ENCODE results near the gene IFNL2.

Gene IFNL2

GRCh38 chr19:39246951-39247669 is 21.1 kb upstream of the IFNL2 start:
- in situ Hi-C loops (cut with HindIII; ENCODE audit: low pct_unique_long_range_greater_than_20kb, low sequenced_read_pairs): no loop called here
- DNase-seq (ENCODE audit: low read depth in 1 of 2, low spot score in 1 of 2): no peak
- TF ChIP-seq JUND (IDR thresholded peaks at IDR 0.05; ENCODE audit: low read depth): no peak

- no peak for DNase-seq (ENCODE audit: low read depth in 1 of 2, low spot score in 1 of 2)
Observed at GRCh38 chr19:39247701-39248664, 20.2 kb upstream of the IFNL2 start.

GRCh38 chr19:39248806-39249205 is 19.4 kb upstream of the IFNL2 start, which contains the start of gene IFNL4:
IFNL4 (minus strand) TSS chr19:39248856.
- DNase-seq (ENCODE audit: low read depth in 1 of 2, low spot score in 1 of 2): no peak
- TF ChIP-seq JUND (IDR thresholded peaks at IDR 0.05; ENCODE audit: low read depth): no peak
- in situ Hi-C loops (cut with HindIII; ENCODE audit: low pct_unique_long_range_greater_than_20kb, low sequenced_read_pairs): no loop called here

More at GRCh38 chr19:39247701-39248664, 20.2 kb upstream of the IFNL2 start:
- no peak for TF ChIP-seq JUND (IDR thresholded peaks at IDR 0.05; ENCODE audit: low read depth)
- in situ Hi-C loops (cut with HindIII; ENCODE audit: low pct_unique_long_range_greater_than_20kb, low sequenced_read_pairs): no loop called here

GRCh38 chr19:39251081-39251480 is 17.1 kb upstream of the IFNL2 start:
- in situ Hi-C loops (cut with HindIII; ENCODE audit: low pct_unique_long_range_greater_than_20kb, low sequenced_read_pairs): no loop called here
- no peak for DNase-seq (ENCODE audit: low read depth in 1 of 2, low spot score in 1 of 2)
- no peak for TF ChIP-seq JUND (IDR thresholded peaks at IDR 0.05; ENCODE audit: low read depth)

- DNase-seq (ENCODE audit: low read depth in 1 of 2, low spot score in 1 of 2): no peak
- no peak for TF ChIP-seq JUND (IDR thresholded peaks at IDR 0.05; ENCODE audit: low read depth)
- in situ Hi-C loops (cut with HindIII; ENCODE audit: low pct_unique_long_range_greater_than_20kb, low sequenced_read_pairs): no loop called here
Observed at GRCh38 chr19:39251846-39252245, 16.4 kb upstream of the IFNL2 start.

GRCh38 chr19:39252458-39252857 is 15.7 kb upstream of the IFNL2 start:
- no peak for DNase-seq (ENCODE audit: low read depth in 1 of 2, low spot score in 1 of 2)
- in situ Hi-C loops (cut with HindIII; ENCODE audit: low pct_unique_long_range_greater_than_20kb, low sequenced_read_pairs): no loop called here
- TF ChIP-seq JUND (IDR thresholded peaks at IDR 0.05; ENCODE audit: low read depth): no peak

- in situ Hi-C loops (cut with HindIII; ENCODE audit: low pct_unique_long_range_greater_than_20kb, low sequenced_read_pairs): no loop called here
- TF ChIP-seq JUND (IDR thresholded peaks at IDR 0.05; ENCODE audit: low read depth): no peak
- DNase-seq (ENCODE audit: low read depth in 1 of 2, low spot score in 1 of 2): no peak
Observed at GRCh38 chr19:39253374-39254149, 14.6 kb upstream of the IFNL2 start.

- TF ChIP-seq JUND (IDR thresholded peaks at IDR 0.05; ENCODE audit: low read depth): no peak
- in situ Hi-C loops (cut with HindIII; ENCODE audit: low pct_unique_long_range_greater_than_20kb, low sequenced_read_pairs): no loop called here
- no peak for DNase-seq (ENCODE audit: low read depth in 1 of 2, low spot score in 1 of 2)
Observed at GRCh38 chr19:39254531-39255345, 13.5 kb upstream of the IFNL2 start.

GRCh38 chr19:39257227-39257626 is 11.0 kb upstream of the IFNL2 start:
- DNase-seq (ENCODE audit: low read depth in 1 of 2, low spot score in 1 of 2): no peak
- TF ChIP-seq JUND (IDR thresholded peaks at IDR 0.05; ENCODE audit: low read depth): no peak
- in situ Hi-C loops (cut with HindIII; ENCODE audit: low pct_unique_long_range_greater_than_20kb, low sequenced_read_pairs): no loop called here

- TF ChIP-seq JUND (IDR thresholded peaks at IDR 0.05; ENCODE audit: low read depth): no peak
- in situ Hi-C loops (cut with HindIII; ENCODE audit: low pct_unique_long_range_greater_than_20kb, low sequenced_read_pairs): no loop called here
- no peak for DNase-seq (ENCODE audit: low read depth in 1 of 2, low spot score in 1 of 2)
Observed at GRCh38 chr19:39261704-39262103, 6.5 kb upstream of the IFNL2 start.

- in situ Hi-C loops (cut with HindIII; ENCODE audit: low pct_unique_long_range_greater_than_20kb, low sequenced_read_pairs): no loop called here
- peak in 1 of 2 experiments; percentile 36 for DNase-seq (ENCODE audit: low read depth in 1 of 2, low spot score in 1 of 2)
- TF ChIP-seq JUND (IDR thresholded peaks at IDR 0.05; ENCODE audit: low read depth): no peak
Observed at GRCh38 chr19:39262496-39262895, 5.7 kb upstream of the IFNL2 start.

- TF ChIP-seq JUND (IDR thresholded peaks at IDR 0.05; ENCODE audit: low read depth): no peak
- in situ Hi-C loops (cut with HindIII; ENCODE audit: low pct_unique_long_range_greater_than_20kb, low sequenced_read_pairs): no loop called here
- no peak for DNase-seq (ENCODE audit: low read depth in 1 of 2, low spot score in 1 of 2)
Observed at GRCh38 chr19:39263912-39264305, 4.3 kb upstream of the IFNL2 start.

All from T47D (cell line).